A673 (cell line): ENCODE measurements around the gene ARHGEF6. TPM values are rescaled to one million over a fixed set of nuclear protein-coding genes. Genes with fewer than 3 reads are reported as not detected.

Experiments used
- BruUV-seq: library from RNA; stranded (reverse); fragments of 400-500 nt; replicated peaks from 2 replicates; lab custom pipeline; 2021; lab: Mats Ljungman, UMichigan
- CTCF ChIA-PET: fragments of 300-600 bp; sonication (Branson Sonifier 250); formaldehyde crosslinking; loops from one replicate; lab custom pipeline; 2022; ENCODE audit warnings: antibody characterized with exemption; lab: Charles Lee
- POLR2A ChIA-PET: fragments of 300-600 bp; sonication (Branson Sonifier 250); formaldehyde crosslinking; loops from one replicate; lab custom pipeline; 2022; ENCODE audit warnings: antibody characterized with exemption; ENCODE audit not compliant: low non-redundant PET; lab: Charles Lee
- DNase-seq: peaks from one replicate; pipeline ENCODE4 v3.0.0-alpha.2; 2015; ENCODE audit warnings: low spot score
- H3K27ac ChIP-seq: fragments of 200-600 bp; sonication (generic); 2 replicates; pipeline ENCODE4 v1.5.1; 2016; ENCODE audit warnings: mixed run types, low read depth, mild to moderate bottlenecking, mixed read lengths, antibody characterized with exemption, low read length; ENCODE audit not compliant: poor library complexity, severe bottlenecking
- H3K27me3 ChIP-seq: fragments of 200-600 bp; sonication (generic); replicated peaks from 2 replicates; pipeline ENCODE4 v1.6.1; 2017; ENCODE audit warnings: mixed run types, low read depth, mild to moderate bottlenecking, mixed read lengths, antibody characterized with exemption, low read length; ENCODE audit not compliant: insufficient read depth, poor library complexity
- H3K36me3 ChIP-seq: fragments of 200-600 bp; sonication (generic); 2 replicates; pipeline ENCODE4 v1.6.1; 2016; ENCODE audit warnings: mixed run types, mild to moderate bottlenecking, mixed read lengths, antibody characterized with exemption, low read length; ENCODE audit not compliant: insufficient read depth, poor library complexity, severe bottlenecking
- H3K4me1 ChIP-seq: fragments of 200-600 bp; sonication (generic); 2 replicates; pipeline ENCODE4 v1.6.1; 2017; ENCODE audit warnings: mixed run types, mild to moderate bottlenecking, mixed read lengths, antibody characterized with exemption, low read length; ENCODE audit not compliant: insufficient read depth, poor library complexity, severe bottlenecking
- H3K4me3 ChIP-seq: fragments of 200-600 bp; sonication (generic); 2 replicates; pipeline ENCODE4 v1.5.1; 2016; ENCODE audit warnings: low read depth, mixed run types, mild to moderate bottlenecking, mixed read lengths, low read length; ENCODE audit not compliant: poor library complexity, severe bottlenecking
- H3K9me3 ChIP-seq: fragments of 200-600 bp; sonication (generic); 2 replicates; pipeline ENCODE4 v1.6.1; 2016; ENCODE audit warnings: mixed run types, low read depth, mild to moderate bottlenecking, mixed read lengths, antibody characterized with exemption, low read length; ENCODE audit not compliant: poor library complexity, severe bottlenecking
- CTCF ChIP-seq: fragments of 300-800, 200-600 bp; sonication (generic); conservative IDR thresholded peaks from 2 replicates; pipeline ENCODE4 v1.5.1; 2017; ENCODE audit warnings: low read depth, mild to moderate bottlenecking, antibody characterized with exemption, low read length, moderate library complexity, mixed read lengths
- EZH2 ChIP-seq: fragments of 200-600 bp; sonication (generic); IDR thresholded peaks from 2 replicates; pipeline ENCODE4 v1.6.1; 2017; ENCODE audit warnings: borderline replicate concordance, low read depth, mild to moderate bottlenecking, mixed read lengths, antibody characterized with exemption, low read length; ENCODE audit not compliant: poor library complexity, severe bottlenecking
- intact Hi-C: fragments of 100-400 bp; cut with micrococcal nuclease; formaldehyde crosslinking; loops from one replicate; pipeline ENCODE4 v1.10.0; 2022; ENCODE audit not compliant: unreplicated experiment
- total RNA-seq: library from RNA; stranded (reverse); gene quantifications from 2 replicates; pipeline ENCODE4 v1.2.3, GENCODE V29; 2021

The ARHGEF6 gene
- total RNA-seq, 1 experiment from 2014 or later = 11.4 TPM

GRCh38 chrX:136742721-136743379, 37.9 kb downstream of the ARHGEF6 start:
- no TSS peak for BruUV-seq
- ChIA-PET POLR2A (no interaction called here), CTCF (no interaction called here)
- Histone ChIP-seq H3K4me3 (no peak overlapping the region), H3K36me3 (no peaks in the 10 kb centered on the region), H3K9me3 (no peaks in the 10 kb centered on the region), H3K27ac (no peak overlapping the region), H3K4me1 (no peaks in the 10 kb centered on the region), H3K27me3 (no peaks in the 10 kb centered on the region)
- DNase-seq = no peak
- TF ChIP-seq EZH2 (no peak), CTCF (no peak)
- intact Hi-C loops = no loop called here

- intact Hi-C loops = no loop called here
- no peak overlapping the region for H3K4me3 ChIP-seq
- CTCF ChIA-PET = no interaction called here
- POLR2A ChIA-PET = no interaction called here
- no peaks in the 10 kb centered on the region for H3K27me3 ChIP-seq
- no peaks in the 10 kb centered on the region for H3K36me3 ChIP-seq
- TF ChIP-seq EZH2 (no peak), CTCF (no peak)
- BruUV-seq = no TSS peak
- H3K27ac ChIP-seq = no peak overlapping the region
- H3K4me1 ChIP-seq = peaks cover 14% of the 10 kb centered on the region
- H3K9me3 ChIP-seq = no peaks in the 10 kb centered on the region
- no peak for DNase-seq
Observed at GRCh38 chrX:136738049-136738729, 42.5 kb downstream of the ARHGEF6 start.

- peak; percentile 37 for DNase-seq
- Histone ChIP-seq H3K4me1 (peaks cover 14% of the 10 kb centered on the region), H3K36me3 (no peaks in the 10 kb centered on the region), H3K27ac (no peak overlapping the region), H3K27me3 (no peaks in the 10 kb centered on the region), H3K4me3 (no peak overlapping the region), H3K9me3 (no peaks in the 10 kb centered on the region)
- POLR2A ChIA-PET = interaction anchor here (0.6 kb wide), 1 partner anchor 23 kb away, joined by 10 read pairs; no protein-coding TSS in a partner anchor
- CTCF ChIA-PET = no interaction called here
- TF ChIP-seq EZH2 (no peak), CTCF (no peak)
- intact Hi-C loops = no loop called here
- BruUV-seq = no TSS peak
Observed at GRCh38 chrX:136736690-136737089, 44.0 kb downstream of the ARHGEF6 start.
